Brain microvascular endothelial cell (primary cell): ENCODE measurements around the gene NREP.

ENCODE experiments used
- DNase-seq: peaks from one replicate; pipeline ENCODE4 v3.0.0-alpha.2; 2020
- H3K27ac ChIP-seq: fragments of 250-450 bp; sonication (Bioruptor Pico); 2 replicates; pipeline ENCODE4 v1.5.1; 2020; ENCODE audit warnings: mild to moderate bottlenecking, moderate library complexity
- H3K27me3 ChIP-seq: fragments of 250-450 bp; sonication (Bioruptor Pico); replicated peaks from 2 replicates; pipeline ENCODE4 v1.5.1; 2020; ENCODE audit warnings: mild to moderate bottlenecking
- H3K36me3 ChIP-seq: fragments of 250-450 bp; sonication (Bioruptor Pico); replicated peaks from 2 replicates; pipeline ENCODE4 v1.5.1; 2020; ENCODE audit warnings: mild to moderate bottlenecking
- H3K4me3 ChIP-seq: 2 replicates; pipeline ENCODE4 v1.5.1; 2011; ENCODE audit warnings: low read depth, mild to moderate bottlenecking, control low read depth, low read length, moderate library complexity
- CTCF ChIP-seq: IDR thresholded peaks from 2 replicates; pipeline ENCODE4 v1.5.1; 2011; ENCODE audit warnings: low read depth, mild to moderate bottlenecking, moderate library complexity, low read length, control low read depth, inconsistent platforms; ENCODE audit errors: missing control alignments
- in situ Hi-C: cut with HindIII; loops from 2 replicates; pipeline ENCODE4 v1.10.0; 2017; ENCODE audit warnings: low sequenced_read_pairs, low pct_ligation_motif_present

NREP gene

DNA sequence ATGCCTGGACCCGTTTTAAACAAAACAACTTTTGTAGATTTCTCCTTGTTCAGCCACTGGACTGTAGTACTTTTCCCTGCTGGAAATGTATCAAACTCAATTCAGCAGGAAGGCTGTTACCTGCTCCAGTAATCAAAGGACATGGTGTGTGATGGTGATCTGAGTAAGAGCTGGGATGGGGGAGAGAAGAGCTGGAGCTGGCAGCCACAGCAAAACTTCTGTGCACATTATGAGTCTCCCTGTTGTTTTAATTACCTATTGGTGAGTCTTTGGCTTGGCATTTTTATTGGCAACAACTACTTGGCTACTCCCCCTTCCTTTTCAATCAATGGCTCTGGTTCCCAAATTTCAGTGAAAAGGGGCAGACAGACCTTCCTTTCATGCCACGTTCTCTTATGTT is 9.7 kb downstream of the NREP start:
- H3K27ac ChIP-seq = peak overlapping the region; percentile 78
- in situ Hi-C loops = loop anchor here (25.0 kb wide), 1 partner anchor 215 kb away; no protein-coding TSS in a partner anchor
- peaks cover 7% of the 10 kb centered on the region for H3K36me3 ChIP-seq
- no peak for TF ChIP-seq CTCF
- DNase-seq = no peak
- no peak overlapping the region for H3K4me3 ChIP-seq
- no peaks in the 10 kb centered on the region for H3K27me3 ChIP-seq

GRCh38 chr5:111746791-111747190 is 10.2 kb downstream of the NREP start:
- DNase-seq = no peak
- Histone ChIP-seq H3K36me3 (peaks cover 5% of the 10 kb centered on the region), H3K4me3 (no peak overlapping the region), H3K27ac (no peak overlapping the region), H3K27me3 (no peaks in the 10 kb centered on the region)
- TF ChIP-seq CTCF = no peak
- in situ Hi-C loops = loop anchor here (25.0 kb wide), 1 partner anchor 216 kb away; no protein-coding TSS in a partner anchor

- Histone ChIP-seq H3K36me3 (peaks cover 5% of the 10 kb centered on the region), H3K27ac (peak overlapping the region; percentile 20), H3K4me3 (no peak overlapping the region), H3K27me3 (no peaks in the 10 kb centered on the region)
- in situ Hi-C loops = loop anchor here (25.0 kb wide), 1 partner anchor 217 kb away; no protein-coding TSS in a partner anchor
- DNase-seq = no peak
- TF ChIP-seq CTCF = no peak
Observed at GRCh38 chr5:111745075-111745739, 11.8 kb downstream of the NREP start.

DNA sequence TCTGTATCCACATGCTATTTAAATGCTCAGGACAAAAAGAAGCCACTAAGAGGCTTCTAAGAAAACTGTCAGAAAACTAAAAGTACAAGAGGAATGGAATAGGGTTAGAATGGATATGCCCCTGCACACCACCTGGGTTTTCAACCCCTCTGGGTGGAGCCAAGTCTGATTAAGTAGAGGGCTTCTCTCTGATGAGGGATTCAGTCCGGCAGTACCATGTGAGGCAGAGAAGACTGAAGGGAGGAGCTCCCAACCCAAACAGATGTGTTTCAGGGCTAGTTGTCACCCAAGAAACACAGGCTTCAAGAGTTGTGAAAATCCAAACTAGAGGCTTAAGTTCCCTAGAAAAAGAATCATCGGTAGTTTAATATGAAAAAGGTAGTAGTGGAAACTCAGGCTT is 12.5 kb downstream of the NREP start:
- in situ Hi-C loops = loop anchor here (25.0 kb wide), 1 partner anchor 218 kb away; no protein-coding TSS in a partner anchor
- Histone ChIP-seq H3K27ac (peak overlapping the region; percentile 41), H3K27me3 (no peaks in the 10 kb centered on the region), H3K36me3 (peaks cover 5% of the 10 kb centered on the region), H3K4me3 (no peak overlapping the region)
- no peak for TF ChIP-seq CTCF
- DNase-seq = no peak

- DNase-seq = no peak
- H3K27ac ChIP-seq = peak overlapping the region; percentile 41
- peaks cover 5% of the 10 kb centered on the region for H3K36me3 ChIP-seq
- no peaks in the 10 kb centered on the region for H3K27me3 ChIP-seq
- no peak overlapping the region for H3K4me3 ChIP-seq
- TF ChIP-seq CTCF = no peak
- in situ Hi-C loops = loop anchor here (25.0 kb wide), 1 partner anchor 218 kb away; no protein-coding TSS in a partner anchor
Observed at GRCh38 chr5:111743988-111744387, 13.0 kb downstream of the NREP start.
